Neural crest cell (in vitro differentiated cells): ENCODE measurements around the gene CLDN14. TPM values are rescaled to one million over a fixed set of nuclear protein-coding genes. Genes with fewer than 3 reads are reported as not detected.

Experiments
- DNase-seq: peaks from one replicate; pipeline ENCODE4 v3.0.0; 2021; ENCODE audit warnings: low read depth, mixed read lengths, low spot score
- H3K27ac Mint-ChIP-seq: one replicate; pipeline ENCODE4 v1.8.0; 2021; ENCODE audit warnings: mild to moderate bottlenecking, mixed read lengths; ENCODE audit not compliant: unreplicated experiment
- H3K27me3 Mint-ChIP-seq: 2 replicates; pipeline ENCODE4 v1.8.0; 2021; ENCODE audit warnings: low read depth, mild to moderate bottlenecking, mixed read lengths
- H3K36me3 Mint-ChIP-seq: 2 replicates; pipeline ENCODE4 v1.8.0; 2021; ENCODE audit warnings: low read depth, mild to moderate bottlenecking, mixed read lengths
- H3K4me1 Mint-ChIP-seq: 2 replicates; pipeline ENCODE4 v1.8.0; 2021; ENCODE audit warnings: mixed read lengths
- H3K4me3 Mint-ChIP-seq: one replicate; pipeline ENCODE4 v1.8.0; 2021; ENCODE audit warnings: mild to moderate bottlenecking, mixed read lengths
- H3K9me3 Mint-ChIP-seq: 2 replicates; pipeline ENCODE4 v1.8.0; 2021; ENCODE audit warnings: mixed read lengths
- CTCF ChIP-seq: fragments of 200-600 bp; sonication (generic); conservative IDR thresholded peaks from 2 replicates; pipeline ENCODE4 v1.5.0; 2021; ENCODE audit warnings: antibody characterized with exemption, mild to moderate bottlenecking
- total RNA-seq: library from RNA; stranded (reverse); gene quantifications from 2 replicates; pipeline ENCODE4 v1.2.1, GENCODE V29; 2021

Gene CLDN14
- total RNA-seq, 1 donor from 2014 or later = not detected

- DNase-seq = no peak
- Mint-ChIP-seq H3K4me3 (no peak overlapping the region), H3K27ac (no peak overlapping the region), H3K4me1 (peaks cover 9% of the 10 kb centered on the region), H3K9me3 (peaks cover 2% of the 10 kb centered on the region), H3K36me3 (no peaks in the 10 kb centered on the region), H3K27me3 (no peaks in the 10 kb centered on the region)
- no peak for TF ChIP-seq CTCF
These were observed 2.3 kb upstream of the CLDN14 start for GRCh38 chr21:36482181-36482580.

GRCh38 chr21:36481639-36482038, 1.7 kb upstream of the CLDN14 start:
- H3K4me3 Mint-ChIP-seq = no peak overlapping the region
- no peak for DNase-seq
- TF ChIP-seq CTCF = no peak
- no peaks in the 10 kb centered on the region for H3K27me3 Mint-ChIP-seq
- H3K27ac Mint-ChIP-seq = no peak overlapping the region
- H3K4me1 Mint-ChIP-seq = peaks cover 12% of the 10 kb centered on the region
- no peaks in the 10 kb centered on the region for H3K36me3 Mint-ChIP-seq
- H3K9me3 Mint-ChIP-seq = peaks cover 2% of the 10 kb centered on the region

GRCh38 chr21:36480618-36481017, 696 bp upstream of the CLDN14 start:
- TF ChIP-seq CTCF = no peak
- Mint-ChIP-seq H3K9me3 (peaks cover 2% of the 10 kb centered on the region), H3K27ac (no peak overlapping the region), H3K27me3 (no peaks in the 10 kb centered on the region), H3K36me3 (no peaks in the 10 kb centered on the region), H3K4me1 (peaks cover 12% of the 10 kb centered on the region), H3K4me3 (no peak overlapping the region)
- no peak for DNase-seq

GRCh38 chr21:36478941-36479340, 981 bp downstream of the CLDN14 start:
- TF ChIP-seq CTCF = no peak
- Mint-ChIP-seq H3K4me1 (peaks cover 12% of the 10 kb centered on the region), H3K27me3 (no peaks in the 10 kb centered on the region), H3K36me3 (no peaks in the 10 kb centered on the region), H3K27ac (no peak overlapping the region), H3K4me3 (no peak overlapping the region), H3K9me3 (peaks cover 2% of the 10 kb centered on the region)
- DNase-seq = peak; percentile 8

- Mint-ChIP-seq H3K4me3 (no peak overlapping the region), H3K4me1 (peaks cover 12% of the 10 kb centered on the region), H3K27ac (no peak overlapping the region), H3K9me3 (peaks cover 2% of the 10 kb centered on the region), H3K27me3 (no peaks in the 10 kb centered on the region), H3K36me3 (no peaks in the 10 kb centered on the region)
- TF ChIP-seq CTCF = no peak
- DNase-seq = no peak
These were observed 1.7 kb downstream of the CLDN14 start for GRCh38 chr21:36478207-36478701.

GRCh38 chr21:36477559-36477958, 2.4 kb downstream of the CLDN14 start:
- Mint-ChIP-seq H3K9me3 (peaks cover 2% of the 10 kb centered on the region), H3K27me3 (no peaks in the 10 kb centered on the region), H3K4me3 (no peak overlapping the region), H3K36me3 (no peaks in the 10 kb centered on the region), H3K4me1 (peaks cover 12% of the 10 kb centered on the region), H3K27ac (no peak overlapping the region)
- DNase-seq = no peak
- no peak for TF ChIP-seq CTCF
